ENCODE results near the gene GSTK1. TPM values are rescaled to one million over a fixed set of nuclear protein-coding genes. Genes with fewer than 3 reads are reported as not detected.

Gene GSTK1
- total and polyA plus RNA-seq, 10 of the 15 experiments (the other 5 are each of a cell fraction or from before 2014, with no cell fraction given): 76.2 to 166 (median 127) TPM

DNA sequence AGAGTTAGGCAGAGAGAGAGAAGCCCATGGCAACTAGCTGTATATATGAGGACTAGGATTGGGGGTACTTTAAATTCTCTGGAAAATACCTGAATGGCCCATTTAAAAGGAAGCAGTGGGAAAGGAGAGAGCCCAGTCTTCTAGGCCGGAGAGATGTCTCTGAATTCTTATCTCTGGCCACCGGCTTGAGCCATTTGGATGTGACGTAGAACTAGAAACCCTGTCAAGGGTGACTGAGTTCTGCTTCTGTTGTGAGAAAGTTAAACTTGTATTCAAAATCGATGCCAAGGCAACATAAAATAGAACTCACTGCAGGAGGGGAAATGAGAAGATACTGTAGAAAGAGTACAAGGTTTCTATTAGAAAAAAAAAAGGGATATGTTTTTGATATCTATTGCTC is 6.3 kb upstream of the GSTK1 start:
- ChIA-PET RAD21 (ENCODE audit: unreplicated experiment) (no interaction called here), CTCF (interaction anchor here (1.2 to 9.4 kb wide), 3 partner anchors 17 to 123 kb away, joined by 4 to 66 read pairs (median 7); no protein-coding TSS in a partner anchor), POLR2A (no interaction called here), SMC1A (ENCODE audit: uncharacterized antibody, unreplicated experiment) (no interaction called here)
- intact Hi-C loops (cut with micrococcal nuclease; ENCODE audit: unreplicated experiment) (no loop called here), in situ Hi-C loops (cut with MboI) (no loop called here)
- Histone ChIP-seq H3K9me3 (replicated peaks; ENCODE audit: control insufficient read depth, insufficient read depth, low read length) (no peaks in the 10 kb centered on the region), H4K20me1 (ENCODE audit: control insufficient read depth, insufficient read depth) (no peaks in the 10 kb centered on the region), H3K4me1 (ENCODE audit: control insufficient read depth, insufficient read depth, low read length) (peaks cover 10% of the 10 kb centered on the region; the same call in 1 of the 2 replicates), H3K27ac (ENCODE audit: control insufficient read depth, insufficient read depth) (no peak overlapping the region), H3K4me3 (no peak overlapping the region), H3K9ac (ENCODE audit: control insufficient read depth, insufficient read depth, low read length) (no peak overlapping the region), H2AFZ (ENCODE audit: control insufficient read depth, low read depth, low read length) (no peak overlapping the region; the same call in 1 of the 2 replicates), H3K4me2 (ENCODE audit: control insufficient read depth, insufficient read depth) (no peak overlapping the region), H3K79me2 (ENCODE audit: control insufficient read depth, insufficient read depth, low read length) (no peaks in the 10 kb centered on the region), H3K27me3 (replicated peaks in 1 of 2; ENCODE audit: control insufficient read depth in 2 of 2, insufficient read depth in 2 of 2, low read length in 1 of 2) (no peaks in the 10 kb centered on the region), H3K36me3 (ENCODE audit: control insufficient read depth in 2 of 2, insufficient read depth in 2 of 2, low read length in 1 of 2) (no peaks in the 10 kb centered on the region)
- 0% methylated on average over 4 of the region's 4 CpGs for WGBS (ENCODE audit: insufficient coverage, insufficient replicate concordance, low lambda C conversion rate, missing lambda C conversion rate)
- 0 out of 2 replicates have a peak, but pooled peaks have one; percentile 2 for TF ChIP-seq SPI1 (IDR thresholded peaks at IDR 0.05; ENCODE audit: borderline replicate concordance, insufficient read depth, low read depth, low read length)
- TF ChIP-seq ZNF217 (IDR thresholded peaks at IDR 0.05): no peak
- TF ChIP-seq CREM (IDR thresholded peaks at IDR 0.05; ENCODE audit: low read depth): 0 out of 2 replicates have a peak, but pooled peaks have one; percentile 21
- DNase-seq (ENCODE audit: low read depth, low spot score) (peak; percentile 16), ATAC-seq (peak; percentile 93), FAIRE-seq (peak; percentile 72)
- BruUV-seq (replicated peaks): no TSS peak

DNA sequence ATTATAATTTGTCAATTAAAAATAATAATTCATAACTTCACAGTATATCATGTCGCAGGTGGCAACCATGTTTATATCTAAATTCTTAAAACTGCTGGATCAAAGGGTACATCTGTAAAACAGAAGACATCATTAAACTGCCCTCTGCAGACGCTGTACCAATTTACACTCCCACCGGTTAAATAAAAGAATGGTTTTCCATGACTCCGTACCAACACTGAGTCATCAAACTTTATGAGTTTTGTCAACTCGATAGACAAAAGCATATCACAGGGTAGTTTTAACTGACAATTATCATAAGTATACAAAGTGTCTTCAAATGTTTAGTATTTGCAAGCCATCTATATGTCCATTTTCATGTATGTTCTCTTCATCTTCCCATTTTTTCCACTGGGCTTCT is 5.7 kb upstream of the GSTK1 start:
- no peak overlapping the region for H3K4me2 ChIP-seq (ENCODE audit: control insufficient read depth, insufficient read depth)
- BruUV-seq (replicated peaks): no TSS peak
- ChIA-PET CTCF (interaction anchor here (0.6 to 1.7 kb wide), 4 partner anchors 48 to 158 kb away, joined by 3 to 7 read pairs (median 4); no protein-coding TSS in a partner anchor), RAD21 (ENCODE audit: unreplicated experiment) (no interaction called here), SMC1A (ENCODE audit: uncharacterized antibody, unreplicated experiment) (interaction anchor here (0.6 to 1.9 kb wide), 5 partner anchors 8 to 57 kb away, joined by 3 to 10 read pairs (median 7); no protein-coding TSS in a partner anchor), POLR2A (no interaction called here)
- 75% methylated on average over 5 of the region's 5 CpGs for WGBS (ENCODE audit: insufficient coverage, insufficient replicate concordance, low lambda C conversion rate, missing lambda C conversion rate)
- FAIRE-seq: no peak
- H3K9ac ChIP-seq (ENCODE audit: control insufficient read depth, insufficient read depth, low read length): no peak overlapping the region
- H3K4me1 ChIP-seq (ENCODE audit: control insufficient read depth, insufficient read depth, low read length): peaks cover 10% of the 10 kb centered on the region; the same call in 1 of the 2 replicates
- no peaks in the 10 kb centered on the region for H3K36me3 ChIP-seq (ENCODE audit: control insufficient read depth in 2 of 2, insufficient read depth in 2 of 2, low read length in 1 of 2)
- no peaks in the 10 kb centered on the region for H3K79me2 ChIP-seq (ENCODE audit: control insufficient read depth, insufficient read depth, low read length)
- H3K27ac ChIP-seq (ENCODE audit: control insufficient read depth, insufficient read depth): no peak overlapping the region
- DNase-seq (ENCODE audit: low read depth, low spot score): no peak
- ATAC-seq: no peak
- in situ Hi-C loops (cut with MboI) (no loop called here), intact Hi-C loops (cut with micrococcal nuclease; ENCODE audit: unreplicated experiment) (no loop called here)
- H3K4me3 ChIP-seq: no peak overlapping the region
- H3K9me3 ChIP-seq (replicated peaks; ENCODE audit: control insufficient read depth, insufficient read depth, low read length): no peaks in the 10 kb centered on the region
- H2AFZ ChIP-seq (ENCODE audit: control insufficient read depth, low read depth, low read length): no peak overlapping the region
- H3K27me3 ChIP-seq (replicated peaks in 1 of 2; ENCODE audit: control insufficient read depth in 2 of 2, insufficient read depth in 2 of 2, low read length in 1 of 2): no peaks in the 10 kb centered on the region
- no peaks in the 10 kb centered on the region for H4K20me1 ChIP-seq (ENCODE audit: control insufficient read depth, insufficient read depth)
- no peak for TF ChIP-seq ZZZ3 (IDR thresholded peaks at IDR 0.05; ENCODE audit: control insufficient read depth, insufficient read length, low read depth)
- TF ChIP-seq, protein P1, sequence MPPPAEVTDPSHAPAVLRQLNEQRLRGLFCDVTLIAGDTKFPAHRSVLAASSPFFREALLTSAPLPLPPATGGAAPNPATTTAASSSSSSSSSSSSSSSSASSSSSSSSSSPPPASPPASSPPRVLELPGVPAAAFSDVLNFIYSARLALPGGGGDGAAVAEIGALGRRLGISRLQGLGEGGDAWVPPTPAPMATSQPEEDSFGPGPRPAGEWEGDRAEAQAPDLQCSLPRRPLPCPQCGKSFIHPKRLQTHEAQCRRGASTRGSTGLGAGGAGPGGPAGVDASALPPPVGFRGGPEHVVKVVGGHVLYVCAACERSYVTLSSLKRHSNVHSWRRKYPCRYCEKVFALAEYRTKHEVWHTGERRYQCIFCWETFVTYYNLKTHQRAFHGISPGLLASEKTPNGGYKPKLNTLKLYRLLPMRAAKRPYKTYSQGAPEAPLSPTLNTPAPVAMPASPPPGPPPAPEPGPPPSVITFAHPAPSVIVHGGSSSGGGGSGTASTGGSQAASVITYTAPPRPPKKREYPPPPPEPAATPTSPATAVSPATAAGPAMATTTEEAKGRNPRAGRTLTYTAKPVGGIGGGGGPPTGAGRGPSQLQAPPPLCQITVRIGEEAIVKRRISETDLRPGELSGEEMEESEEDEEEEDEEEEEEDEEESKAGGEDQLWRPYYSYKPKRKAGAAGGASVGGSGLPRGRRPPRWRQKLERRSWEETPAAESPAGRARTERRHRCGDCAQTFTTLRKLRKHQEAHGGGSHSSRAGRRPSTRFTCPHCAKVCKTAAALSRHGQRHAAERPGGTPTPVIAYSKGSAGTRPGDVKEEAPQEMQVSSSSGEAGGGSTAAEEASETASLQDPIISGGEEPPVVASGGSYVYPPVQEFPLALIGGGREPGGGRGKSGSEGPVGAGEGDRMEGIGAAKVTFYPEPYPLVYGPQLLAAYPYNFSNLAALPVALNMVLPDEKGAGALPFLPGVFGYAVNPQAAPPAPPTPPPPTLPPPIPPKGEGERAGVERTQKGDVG (CRISPR knock-in tag; IDR thresholded peaks at IDR 0.05): no peak
- TF ChIP-seq ATF7 (IDR thresholded peaks at IDR 0.05; ENCODE audit: low read depth): no peak
- TF ChIP-seq EZH2 (IDR thresholded peaks at IDR 0.05; ENCODE audit: borderline replicate concordance, control insufficient read depth, low read depth, low read length): no peak
- TF ChIP-seq SMC3 (IDR thresholded peaks at IDR 0.05; ENCODE audit: borderline replicate concordance, low read length): no peak
- no peak for TF ChIP-seq BACH1 (IDR thresholded peaks at IDR 0.05; ENCODE audit: borderline replicate concordance)
- TF ChIP-seq NR2C1 (IDR thresholded peaks at IDR 0.05): no peak
- TF ChIP-seq FOXM1 (IDR thresholded peaks at IDR 0.05; ENCODE audit: low read depth, low read length): no peak
- TF ChIP-seq, protein P2, sequence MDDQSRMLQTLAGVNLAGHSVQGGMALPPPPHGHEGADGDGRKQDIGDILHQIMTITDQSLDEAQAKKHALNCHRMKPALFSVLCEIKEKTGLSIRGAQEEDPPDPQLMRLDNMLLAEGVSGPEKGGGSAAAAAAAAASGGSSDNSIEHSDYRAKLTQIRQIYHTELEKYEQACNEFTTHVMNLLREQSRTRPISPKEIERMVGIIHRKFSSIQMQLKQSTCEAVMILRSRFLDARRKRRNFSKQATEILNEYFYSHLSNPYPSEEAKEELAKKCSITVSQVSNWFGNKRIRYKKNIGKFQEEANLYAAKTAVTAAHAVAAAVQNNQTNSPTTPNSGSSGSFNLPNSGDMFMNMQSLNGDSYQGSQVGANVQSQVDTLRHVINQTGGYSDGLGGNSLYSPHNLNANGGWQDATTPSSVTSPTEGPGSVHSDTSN (IDR thresholded peaks at IDR 0.05; ENCODE audit: insufficient replicate concordance, low read depth, low read length): no peak
- no peak for TF ChIP-seq CBX3 (IDR thresholded peaks at IDR 0.05; ENCODE audit: borderline replicate concordance, low read depth)
